Keratinocyte (primary cell): ENCODE data around the gene TENM3. TPM values are rescaled to one million over a fixed set of nuclear protein-coding genes. Genes with fewer than 3 reads are reported as not detected.

Source experiments
- DNase-seq: peaks from one replicate; pipeline ENCODE4 v3.0.0-alpha.2; 2011; ENCODE audit warnings: low read depth, missing footprints, low spot score
- FAIRE-seq: peaks from 2 replicates; lab custom pipeline; 2011; peaks lifted over from hg19 to GRCh38; lab: Jason Lieb, UNC
- H2AFZ ChIP-seq: 2 replicates; pipeline ENCODE4 v1.6.0; 2012; ENCODE audit warnings: low read length, control low read depth, inconsistent platforms; ENCODE audit not compliant: control insufficient read depth
- H3K27ac ChIP-seq: 2 replicates; pipeline ENCODE4 v1.5.1; 2011; ENCODE audit warnings: low read length; ENCODE audit not compliant: control insufficient read depth, insufficient read depth
- H3K27me3 ChIP-seq: 3 replicates; pipeline ENCODE4 v1.6.0; 2011; ENCODE audit warnings: low read length; ENCODE audit not compliant: control insufficient read depth, insufficient read depth; ENCODE audit errors: extremely low read depth
- H3K36me3 ChIP-seq, 2 experiments: 2 replicates in 1 of 2; 3 replicates in 1 of 2; pipeline ENCODE4 v1.5.1; 2011; ENCODE audit warnings: low read length in 2 of 2, mild to moderate bottlenecking in 1 of 2; ENCODE audit not compliant: control insufficient read depth in 2 of 2, insufficient read depth in 2 of 2; ENCODE audit errors: extremely low read depth in 1 of 2
- H3K4me1 ChIP-seq: 3 replicates; pipeline ENCODE4 v1.5.1; 2011; ENCODE audit warnings: low read length; ENCODE audit not compliant: control insufficient read depth, insufficient read depth; ENCODE audit errors: extremely low read depth
- H3K4me2 ChIP-seq: 3 replicates; pipeline ENCODE4 v1.6.0; 2011; ENCODE audit warnings: low read depth, low read length; ENCODE audit not compliant: control insufficient read depth, insufficient read depth; ENCODE audit errors: extremely low read depth
- H3K4me3 ChIP-seq, 3 experiments: fragments of 200-600 bp in 1 of 3; sonication (generic) in 1 of 3; 2 replicates in 2 of 3; 3 replicates in 1 of 3; pipeline ENCODE4 v1.5.1; 2011 to 2016; ENCODE audit warnings: low read length in 3 of 3, mild to moderate bottlenecking in 3 of 3, control low read depth in 2 of 3, inconsistent platforms in 1 of 3, low read depth in 1 of 3, mixed read lengths in 1 of 3, mixed run types in 1 of 3, moderate library complexity in 1 of 3; ENCODE audit not compliant: control insufficient read depth in 2 of 3, insufficient read depth in 2 of 3; ENCODE audit errors: extremely low read depth in 1 of 3
- H3K79me2 ChIP-seq: 2 replicates; pipeline ENCODE4 v1.6.0; 2012; ENCODE audit warnings: low read length; ENCODE audit not compliant: control insufficient read depth, insufficient read depth
- H3K9ac ChIP-seq: 3 replicates; pipeline ENCODE4 v1.6.0; 2011; ENCODE audit warnings: low read length; ENCODE audit not compliant: control insufficient read depth, insufficient read depth; ENCODE audit errors: extremely low read depth
- H3K9me1 ChIP-seq: 3 replicates; pipeline ENCODE4 v1.6.0; 2011; ENCODE audit warnings: low read length; ENCODE audit not compliant: control insufficient read depth, insufficient read depth; ENCODE audit errors: extremely low read depth
- H3K9me3 ChIP-seq: 2 replicates; pipeline ENCODE4 v1.5.1; 2012; ENCODE audit warnings: low read depth, low read length; ENCODE audit not compliant: control insufficient read depth
- H4K20me1 ChIP-seq: 3 replicates; pipeline ENCODE4 v1.6.0; 2011; ENCODE audit warnings: low read length; ENCODE audit not compliant: control insufficient read depth, insufficient read depth; ENCODE audit errors: extremely low read depth
- CTCF ChIP-seq, 3 experiments: IDR thresholded peaks in 1 of 3; conservative IDR thresholded peaks in 1 of 3; optimal IDR thresholded peaks in 1 of 3; 2 replicates in 2 of 3; 3 replicates in 1 of 3; pipeline versions ENCODE3 to v1.5.1; 2011; ENCODE audit warnings: low read length in 3 of 3, mild to moderate bottlenecking in 3 of 3, moderate library complexity in 2 of 3, control low read depth in 1 of 3, inconsistent platforms in 1 of 3; ENCODE audit not compliant: insufficient read depth in 2 of 3; ENCODE audit errors: extremely low read depth in 1 of 3
- EZH2 ChIP-seq: IDR thresholded peaks from one replicate; pipeline ENCODE4 v1.6.1; 2012; ENCODE audit warnings: inconsistent platforms, mild to moderate bottlenecking, low read length, moderate library complexity
- dilution Hi-C: fragments of 300-500 bp; cut with MboI; formaldehyde crosslinking; loops from one replicate; pipeline ENCODE4 v1.7.0; 2020; ENCODE audit warnings: low sequenced_read_pairs; ENCODE audit not compliant: extremely low pct_ligation_motif_present
- polyA plus RNA-seq, 5 experiments: library from polyadenylated mRNA; depleted of rRNA in 3 of 5; stranded (reverse) in 3 of 5; stranded (forward) in 1 of 5; unstranded in 1 of 5; fragments of >200 nt; gene quantifications; 1 replicate in 1 of 5; 2 replicates in 3 of 5; 3 replicates in 1 of 5; pipeline versions ENCODE4 v1.2.1 to v1.2.3, GENCODE V29; 2011 to 2012; ENCODE audit warnings: missing spikeins in 2 of 5, low read depth in 1 of 5, low replicate concordance in 1 of 5

TENM3 gene
- polyA plus RNA-seq, 1 donor (not counting 4 experiments of a cell fraction or from before 2014, with no cell fraction given), result 17.0 TPM

- Histone ChIP-seq H3K4me2 (no peak overlapping the region), H3K4me1 (peaks cover 17% of the 10 kb centered on the region), H3K4me3 (no peak overlapping the region), H3K79me2 (no peaks in the 10 kb centered on the region), H2AFZ (no peak overlapping the region), H4K20me1 (no peaks in the 10 kb centered on the region), H3K9ac (no peak overlapping the region), H3K27ac (no peak overlapping the region), H3K36me3 (no peaks in the 10 kb centered on the region), H3K9me3 (no peaks in the 10 kb centered on the region), H3K9me1 (no peaks in the 10 kb centered on the region), H3K27me3 (no peaks in the 10 kb centered on the region)
- DNase-seq, result no peak
- dilution Hi-C loops, result no loop called here
- TF ChIP-seq CTCF (optimal IDR thresholded peaks at IDR 0.05 in 1 of 3, IDR thresholded peaks at IDR 0.05 in 1 of 3, conservative IDR thresholded peaks at IDR 0.05 in 1 of 3; ENCODE audit: extremely low read depth in 1 of 3, insufficient read depth in 2 of 3, low read length in 3 of 3) (no peak), EZH2 (no peak)
- no peak for FAIRE-seq
These were observed 294.0 kb downstream of the TENM3 start for GRCh38 chr4:182537031-182537795.

GRCh38 chr4:182538031-182538430 lies 294.8 kb downstream of the TENM3 start:
- Histone ChIP-seq H3K4me1 (peaks cover 17% of the 10 kb centered on the region), H3K4me3 (no peak overlapping the region), H3K27ac (no peak overlapping the region), H3K9me3 (no peaks in the 10 kb centered on the region), H4K20me1 (no peaks in the 10 kb centered on the region), H3K36me3 (no peaks in the 10 kb centered on the region), H3K27me3 (no peaks in the 10 kb centered on the region), H3K9ac (no peak overlapping the region), H2AFZ (no peak overlapping the region), H3K4me2 (no peak overlapping the region), H3K9me1 (no peaks in the 10 kb centered on the region), H3K79me2 (no peaks in the 10 kb centered on the region)
- TF ChIP-seq CTCF (optimal IDR thresholded peaks at IDR 0.05 in 1 of 3, IDR thresholded peaks at IDR 0.05 in 1 of 3, conservative IDR thresholded peaks at IDR 0.05 in 1 of 3; ENCODE audit: extremely low read depth in 1 of 3, insufficient read depth in 2 of 3, low read length in 3 of 3) (no peak), EZH2 (no peak)
- no peak for FAIRE-seq
- DNase-seq, result no peak
- dilution Hi-C loops, result no loop called here
